Fibroblast of gingiva (primary cell): ENCODE data around the gene MTCH2.
"Not testable (repeated sequence)": the region's sequence is repeated elsewhere in the genome, so short reads cannot be mapped to it uniquely, and the experiment has no call there.

Experiments used
- DNase-seq: peaks from one replicate; pipeline ENCODE4 v3.0.0-alpha.2; 2011; ENCODE audit warnings: low read depth

The MTCH2 gene

DNA sequence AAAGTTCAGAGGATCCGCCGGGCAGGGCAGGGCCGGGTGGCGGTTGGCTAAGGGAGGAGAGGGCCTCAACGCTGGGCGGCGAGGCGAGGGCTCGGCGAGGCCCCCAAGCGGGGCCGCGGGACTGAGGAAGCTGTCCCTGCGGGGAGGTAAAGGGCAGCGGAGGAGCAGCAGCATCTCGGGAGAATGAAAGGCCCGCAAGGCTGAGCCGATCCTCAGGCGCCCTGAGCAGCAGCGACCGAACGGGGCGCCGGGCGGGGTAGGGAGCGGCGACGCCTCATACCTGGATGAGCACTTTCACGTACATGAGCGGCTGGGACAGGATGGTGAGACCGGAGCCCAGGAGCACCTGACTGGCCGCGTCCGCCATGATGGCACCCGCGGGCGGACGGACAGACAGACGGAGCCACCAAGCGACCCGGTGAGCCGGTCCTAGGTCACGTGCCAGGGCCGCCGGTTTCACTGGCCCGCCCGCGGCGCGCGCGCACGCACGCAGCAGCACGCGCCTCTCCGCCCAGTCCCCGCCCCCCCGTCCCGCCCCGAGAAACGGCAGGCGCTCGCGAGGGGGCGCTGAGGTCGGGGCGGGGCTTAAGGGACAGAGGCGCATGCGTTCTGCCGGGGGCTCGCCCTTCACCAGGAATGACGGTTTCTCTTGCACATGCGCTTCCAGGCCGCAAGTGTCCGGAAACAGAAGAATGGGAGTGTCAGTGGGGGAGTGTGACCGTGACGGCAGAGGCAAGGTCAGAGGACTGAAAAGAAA lies at the start of gene MTCH2:
Gene MTCH2, minus strand, starts transcription at position 461 of the 757 bp plus-strand sequence. Its CDS starts 94 bp downstream, at position 367.
- DNase-seq: peak; percentile 97

- DNase-seq: no peak
Observed at GRCh38 chr11:47691979-47692378, 49.6 kb upstream of the MTCH2 start.

- DNase-seq: no peak
Observed at GRCh38 chr11:47689480-47689879, 47.1 kb upstream of the MTCH2 start.

DNA sequence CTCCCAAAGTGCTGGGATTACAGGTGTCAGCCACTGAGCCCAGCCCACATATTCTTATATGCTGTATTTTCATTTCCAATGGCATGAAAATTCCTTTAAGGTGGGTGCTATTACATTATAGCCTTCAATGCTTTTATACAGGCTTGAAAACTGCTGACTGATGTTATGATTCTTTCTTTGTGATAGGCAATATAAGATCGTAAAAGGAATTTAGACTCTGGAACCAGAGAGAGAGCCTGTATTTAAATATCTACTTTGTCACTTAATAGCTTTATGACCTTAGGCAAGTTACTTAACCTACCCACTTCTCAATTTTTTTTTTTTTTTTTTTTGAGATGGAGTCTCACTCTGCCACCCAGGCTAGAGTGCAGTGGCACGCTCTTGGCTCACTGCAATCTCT lies 46.6 kb upstream of the MTCH2 start:
- no peak for DNase-seq

DNA sequence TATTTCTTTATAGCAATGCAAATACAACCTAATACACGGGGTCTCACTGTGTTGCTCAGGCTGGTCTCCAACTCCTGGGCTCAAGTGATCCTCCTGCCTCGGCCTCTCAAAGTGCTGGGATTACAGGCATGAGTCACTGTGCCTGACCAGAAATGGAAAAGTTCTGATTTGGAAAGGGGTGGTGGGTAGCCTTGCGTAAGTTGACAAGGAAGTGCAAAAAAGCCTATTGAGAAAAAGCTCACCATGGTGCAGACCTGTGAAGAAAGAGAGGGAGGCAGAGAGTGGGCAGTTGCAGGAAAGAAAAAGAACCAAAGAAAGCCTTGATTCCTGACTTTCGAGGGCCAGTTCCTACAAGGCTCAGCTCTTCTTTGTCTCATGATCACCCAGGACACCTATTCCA lies 45.8 kb upstream of the MTCH2 start:
- DNase-seq: no peak

GRCh38 chr11:47686704-47687103 lies 44.3 kb upstream of the MTCH2 start:
- DNase-seq: not testable (repeated sequence)

DNA sequence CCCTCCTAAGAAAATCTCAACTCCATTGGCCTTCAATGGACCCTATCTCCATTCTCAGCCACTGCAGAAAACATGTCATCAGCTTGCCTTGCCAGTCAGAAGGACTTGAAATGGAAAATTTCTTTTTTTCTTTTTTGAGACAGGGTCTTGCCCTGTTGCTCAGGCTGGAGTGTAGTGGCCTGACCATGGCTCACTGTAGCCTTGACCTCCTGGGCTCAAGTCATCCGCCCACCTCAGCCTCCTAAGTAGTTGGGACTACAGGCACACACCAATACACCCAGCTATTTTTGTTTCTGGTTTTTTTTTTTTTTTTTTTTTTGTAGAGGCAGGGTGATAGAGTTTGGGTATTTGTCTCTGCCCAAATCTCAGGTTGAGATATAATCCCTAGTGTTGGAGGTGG lies 43.8 kb upstream of the MTCH2 start:
- DNase-seq: no peak

- DNase-seq: no peak
Observed at GRCh38 chr11:47675851-47676250, 33.5 kb upstream of the MTCH2 start.

DNA sequence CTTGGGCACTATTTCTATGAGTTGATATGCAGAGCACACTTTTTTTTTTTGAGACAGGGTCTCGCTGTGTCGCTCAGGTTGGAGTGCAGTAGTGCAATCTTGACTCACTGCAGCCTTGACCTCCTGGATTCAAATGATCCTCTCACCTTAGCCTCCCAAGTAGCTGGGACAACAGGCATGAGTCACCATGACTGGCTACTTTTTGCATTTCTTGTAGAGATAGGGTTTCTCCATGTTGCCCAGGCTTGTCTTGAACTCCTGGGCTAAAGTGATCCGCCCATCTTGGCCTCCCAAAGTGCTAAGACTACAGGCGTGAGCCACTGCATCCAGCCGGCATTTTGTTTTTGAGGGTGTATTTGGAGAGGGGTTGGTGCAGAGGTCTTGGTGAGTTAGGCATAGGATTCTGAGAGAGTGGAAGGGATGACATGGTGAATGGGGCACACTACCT lies 29.9 kb upstream of the MTCH2 start:
- DNase-seq: no peak

DNA sequence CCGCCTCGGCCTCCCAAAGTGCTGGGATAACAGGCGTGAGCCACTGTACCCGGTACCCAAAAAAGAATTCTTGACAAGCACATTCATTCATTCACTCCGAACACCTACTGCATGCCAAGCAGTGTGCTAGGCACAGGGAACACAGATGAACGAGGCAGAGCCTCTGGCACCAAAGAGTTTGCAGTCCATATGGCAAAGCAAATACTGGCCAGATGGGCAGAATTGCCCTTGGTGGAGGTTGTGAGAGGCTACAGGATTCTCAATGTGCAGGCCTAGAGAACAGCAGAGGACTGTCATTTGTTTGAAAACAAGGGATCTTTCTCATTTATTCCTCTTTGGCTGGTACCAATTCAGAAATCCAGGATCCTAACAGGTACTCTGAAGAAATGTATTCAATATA lies 27.5 kb upstream of the MTCH2 start:
- DNase-seq: no peak

- no peak for DNase-seq
Observed at GRCh38 chr11:47668665-47669064, 26.3 kb upstream of the MTCH2 start.

DNA sequence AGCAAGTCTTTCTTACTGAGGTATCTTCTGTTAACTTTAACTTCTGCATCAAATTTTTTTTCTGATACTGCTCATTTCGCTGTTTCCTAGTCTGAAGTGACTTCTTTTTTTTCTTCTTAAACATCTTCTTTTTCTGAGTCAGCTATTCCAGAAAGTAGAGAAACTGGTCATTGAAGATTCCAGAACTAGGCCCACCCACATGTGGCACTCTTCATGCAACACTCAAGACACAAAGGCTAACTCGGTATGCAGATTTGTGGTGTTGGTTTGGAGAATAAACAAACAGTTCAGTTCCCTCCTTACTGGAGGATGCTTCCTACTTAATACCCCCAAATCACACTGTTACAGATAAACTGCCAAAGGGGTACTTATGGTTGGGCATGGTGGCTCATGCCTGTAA lies 25.2 kb upstream of the MTCH2 start:
- no peak for DNase-seq

DNA sequence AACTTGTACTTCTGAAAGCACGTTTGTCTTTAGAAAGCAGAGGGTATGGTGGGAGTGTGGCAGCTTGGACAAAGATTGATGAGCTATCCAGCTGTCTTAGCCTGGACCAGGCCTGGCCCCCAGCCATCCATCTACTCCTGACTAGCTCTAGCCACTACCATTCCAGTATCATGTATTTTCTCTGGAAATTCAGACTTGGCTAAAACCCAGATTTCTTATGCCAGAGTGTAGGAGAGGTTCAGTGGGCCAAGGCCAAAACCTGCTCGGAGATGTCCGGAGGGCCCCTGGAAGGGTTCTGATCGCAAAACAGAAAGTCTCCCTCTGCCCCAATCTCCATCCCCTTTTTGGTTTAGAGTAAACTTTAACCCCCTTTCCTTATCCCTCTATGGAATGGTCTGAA lies 24.8 kb upstream of the MTCH2 start:
- no peak for DNase-seq

- DNase-seq: not testable (repeated sequence)
Observed at GRCh38 chr11:47664936-47665335, 22.6 kb upstream of the MTCH2 start.

GRCh38 chr11:47661245-47661644 lies 18.9 kb upstream of the MTCH2 start:
- DNase-seq: no peak

GRCh38 chr11:47659276-47659675 lies 16.9 kb upstream of the MTCH2 start:
- DNase-seq: no peak

- no peak for DNase-seq
Observed at GRCh38 chr11:47656260-47656885, 14.0 kb upstream of the MTCH2 start.

DNA sequence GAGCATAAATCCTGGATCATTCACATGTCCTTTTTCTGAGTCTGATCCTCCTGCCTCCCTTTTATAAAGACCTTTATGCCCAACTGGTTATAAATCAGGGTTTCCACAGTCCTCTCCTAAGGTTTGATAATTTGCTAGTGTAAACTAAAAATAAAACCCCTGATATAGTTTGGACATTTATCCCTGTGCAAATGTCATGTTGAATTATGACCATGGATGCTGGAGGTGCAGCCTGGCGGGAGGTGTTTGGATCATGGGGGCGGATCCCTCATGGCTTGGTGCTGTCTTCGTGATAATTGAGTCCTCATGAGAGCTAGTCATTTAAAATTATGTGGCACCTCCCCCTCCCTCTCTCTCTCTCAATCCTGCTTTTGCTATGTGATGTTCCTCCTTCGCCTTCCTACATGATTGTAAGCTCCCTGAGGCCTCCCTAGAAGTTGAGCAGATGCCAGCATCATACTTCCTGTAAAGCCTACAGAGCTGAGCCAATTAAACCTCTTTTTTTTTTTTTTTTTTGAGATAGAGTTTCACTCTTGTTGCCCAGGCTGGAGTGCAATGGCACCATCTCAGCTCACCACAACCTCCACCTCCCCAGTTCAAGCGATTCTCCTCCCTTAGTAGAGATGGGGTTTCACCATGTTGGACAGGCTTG lies 9.6 kb upstream of the MTCH2 start:
- no peak for DNase-seq

DNA sequence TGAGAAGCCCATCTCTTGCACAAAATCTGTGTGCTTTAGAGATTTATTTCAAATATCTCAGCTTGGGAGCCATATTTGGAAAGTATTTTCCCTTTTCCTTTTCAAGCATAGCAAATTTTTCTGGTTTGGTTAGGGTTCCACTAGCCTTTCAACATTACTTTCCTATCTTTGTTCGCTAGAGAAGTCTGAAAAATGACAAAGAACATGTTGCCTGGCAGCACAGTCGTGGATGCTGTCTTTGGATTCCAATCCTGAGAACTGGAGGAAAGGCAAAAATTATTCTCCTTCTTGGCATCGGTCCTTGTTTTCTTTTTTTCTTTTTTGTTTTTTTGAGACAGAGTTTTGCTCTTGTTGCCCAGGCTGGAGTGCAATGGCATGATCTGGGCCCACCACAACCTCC lies 6.9 kb upstream of the MTCH2 start:
- DNase-seq: no peak

- no peak for DNase-seq
Observed at GRCh38 chr11:47646019-47646418, 3.7 kb upstream of the MTCH2 start.

GRCh38 chr11:47645500-47645899 lies 3.1 kb upstream of the MTCH2 start:
- DNase-seq: no peak

DNA sequence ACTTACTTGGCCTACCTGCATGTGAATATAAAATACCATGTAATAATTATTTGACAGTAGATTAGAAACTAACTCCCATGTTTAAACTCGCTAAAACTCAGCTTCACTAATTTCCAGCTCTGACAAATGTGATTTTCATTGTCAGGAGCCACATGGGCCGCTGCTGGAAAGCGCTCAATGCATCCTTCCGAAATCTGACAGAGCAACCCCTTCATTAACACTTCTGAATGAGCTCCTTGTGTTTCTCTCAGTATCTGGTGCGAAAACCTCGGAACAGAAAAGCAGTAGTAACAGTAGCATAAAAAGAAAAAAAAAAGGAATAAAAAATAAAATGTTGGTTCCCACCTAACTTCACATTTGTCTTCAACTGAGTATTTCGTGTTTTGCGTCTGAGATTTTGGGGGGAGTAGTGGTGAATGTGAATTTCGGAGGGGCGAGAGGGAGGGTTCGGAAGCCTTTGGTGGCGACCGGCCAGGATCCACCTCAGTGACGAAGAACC lies 710 bp downstream of the MTCH2 start:
- DNase-seq: no peak

- peak; percentile 47 for DNase-seq
Observed at GRCh38 chr11:47640506-47640905, 1.9 kb downstream of the MTCH2 start.
